EL (cell line): Measurements from ENCODE around the gene PAQR6.
A peak's percentile ranks its signal among the peaks of the same experiment; 100 is the strongest.

Experiments
- DNase-seq: peaks from one replicate; pipeline ENCODE4 v3.0.0-alpha.2; 2016

The PAQR6 gene

GRCh38 chr1:156262461-156263287, 14.8 kb upstream of the PAQR6 start:
- DNase-seq: peak; percentile 85

- no peak for DNase-seq
These were observed 13.0 kb upstream of the PAQR6 start for GRCh38 chr1:156260896-156261295.

GRCh38 chr1:156259805-156260204, 11.9 kb upstream of the PAQR6 start:
- no peak for DNase-seq

GRCh38 chr1:156258859-156259258, 11.0 kb upstream of the PAQR6 start:
- DNase-seq: no peak

DNA sequence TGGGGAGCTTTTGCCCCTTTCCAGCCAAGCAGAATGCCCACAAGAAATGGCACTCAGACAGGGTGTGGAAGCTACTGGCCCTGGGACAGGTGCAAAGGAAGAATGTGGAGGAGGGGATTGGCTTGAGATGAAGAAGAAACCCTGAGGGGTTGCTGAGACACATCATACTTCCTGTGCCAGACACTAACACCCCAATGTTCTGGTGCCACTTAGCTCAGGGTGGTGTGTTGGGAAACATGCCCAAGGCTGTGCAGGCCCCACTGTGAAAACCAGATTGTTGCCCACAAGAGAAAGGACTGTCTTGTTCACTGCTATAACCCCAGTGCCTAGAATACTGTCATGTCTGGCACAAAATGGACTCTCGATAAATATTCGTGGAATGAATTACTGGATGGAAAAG, 9.9 kb upstream of the PAQR6 start:
- DNase-seq: no peak

- DNase-seq: no peak
These were observed 5.8 kb upstream of the PAQR6 start for GRCh38 chr1:156253634-156254033.

- no peak for DNase-seq
These were observed 3.7 kb upstream of the PAQR6 start for GRCh38 chr1:156251527-156251926.

DNA sequence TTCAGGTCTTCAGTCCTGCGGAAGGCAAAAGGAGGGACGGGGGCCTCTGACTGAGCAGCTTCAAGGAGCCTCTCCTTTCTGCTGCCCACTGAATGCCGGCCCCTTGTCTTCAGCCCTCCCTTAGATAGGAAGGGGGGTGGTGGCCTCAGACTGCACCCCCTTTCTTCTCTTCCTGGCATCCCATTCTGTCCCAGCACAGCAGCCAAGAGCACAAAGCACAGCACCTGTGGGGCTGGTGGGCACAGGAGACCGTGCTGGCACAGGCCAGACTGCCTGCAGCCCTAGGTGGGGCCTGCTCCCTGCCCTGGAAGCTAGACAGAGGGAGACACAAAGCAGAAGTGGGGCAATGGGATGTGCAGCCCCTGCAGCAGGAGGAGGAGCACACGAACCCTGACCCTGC, 1.7 kb upstream of the PAQR6 start:
- no peak for DNase-seq

GRCh38 chr1:156248323-156248683, 447 bp upstream of the PAQR6 start:
- DNase-seq: no peak

DNA sequence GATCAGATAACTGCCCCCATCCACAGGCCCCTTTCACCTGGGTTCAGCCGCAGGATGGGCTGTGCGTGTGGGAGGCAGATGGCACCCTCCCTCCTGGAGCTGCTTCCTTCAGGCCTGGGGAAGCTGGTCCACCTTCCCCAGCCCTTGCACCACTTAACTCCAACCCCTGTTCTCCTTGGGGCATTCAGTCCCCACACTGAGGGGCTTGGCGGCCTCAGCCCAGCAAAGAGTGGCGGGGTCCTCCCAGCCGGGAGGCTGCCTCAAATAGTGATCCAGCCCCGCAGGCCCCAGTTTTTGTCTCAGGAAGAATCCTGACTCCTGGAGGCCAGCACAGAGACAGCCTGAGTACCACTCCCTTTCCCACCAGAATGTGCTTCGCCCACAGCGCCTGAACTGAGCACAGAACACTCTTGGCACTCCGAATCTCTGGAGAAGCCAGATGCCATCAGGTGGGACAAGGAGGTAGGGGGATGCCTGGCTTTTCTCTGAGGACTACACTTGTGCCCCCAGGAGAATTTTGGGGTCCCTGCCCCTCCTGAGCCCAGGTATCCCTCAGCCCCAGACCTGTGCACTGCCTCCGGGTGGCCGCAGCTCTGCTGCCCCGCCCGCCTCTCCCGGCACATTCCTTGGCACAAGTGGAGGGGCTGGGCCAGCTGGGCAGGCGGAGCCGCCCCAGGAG, 936 bp downstream of the PAQR6 start:
- no peak for DNase-seq

DNA sequence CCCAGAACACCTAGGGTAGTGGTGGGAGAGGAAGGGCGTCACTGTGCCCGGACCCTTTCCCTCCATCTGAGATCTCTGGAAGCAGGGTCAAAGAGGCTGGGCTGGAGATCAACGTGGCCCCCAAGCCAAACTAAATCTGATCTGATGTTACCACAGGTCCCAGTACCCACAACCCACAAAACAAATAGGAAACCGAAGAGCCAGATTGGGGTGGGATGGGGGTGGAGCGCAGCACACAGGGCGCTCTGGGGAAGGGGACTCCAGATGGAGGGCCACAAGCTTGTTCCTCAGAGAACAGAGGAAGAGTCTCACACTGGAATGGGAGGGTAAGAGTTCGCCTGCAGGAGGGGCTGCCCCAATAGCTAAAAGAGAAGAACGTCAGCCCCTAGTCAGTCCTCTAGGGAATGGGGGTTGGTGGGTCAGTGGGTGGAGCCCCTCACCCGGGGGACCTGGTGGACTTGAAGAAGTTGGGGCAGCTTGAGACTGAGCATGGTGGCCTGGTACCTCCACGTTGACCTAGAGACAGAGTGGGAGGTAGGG, 1.5 kb downstream of the PAQR6 start:
- DNase-seq: no peak

GRCh38 chr1:156245451-156246232, 2.2 kb downstream of the PAQR6 start:
- peak; percentile 22 for DNase-seq

GRCh38 chr1:156244712-156245111, 3.1 kb downstream of the PAQR6 start:
- no peak for DNase-seq

DNA sequence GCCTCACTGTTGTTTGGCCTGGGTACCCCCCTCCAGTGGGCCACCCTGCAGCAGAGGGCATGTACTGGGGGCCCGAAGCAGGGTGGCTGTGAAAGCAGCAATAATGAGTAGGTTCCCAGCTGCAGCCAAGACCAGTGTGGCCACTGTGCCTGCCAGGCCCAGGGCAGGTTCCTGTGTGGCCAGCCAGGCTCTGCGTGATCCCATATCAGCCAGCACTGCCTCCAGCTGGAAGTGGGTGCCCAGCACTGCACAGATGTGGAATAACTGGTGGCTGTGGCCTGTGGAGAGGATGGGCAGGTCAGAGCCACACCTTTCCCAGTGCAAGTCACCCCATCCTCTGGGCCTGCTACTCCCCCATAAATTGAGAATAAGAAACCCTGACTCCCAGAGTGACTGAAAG, 3.7 kb downstream of the PAQR6 start:
- DNase-seq: no peak

DNA sequence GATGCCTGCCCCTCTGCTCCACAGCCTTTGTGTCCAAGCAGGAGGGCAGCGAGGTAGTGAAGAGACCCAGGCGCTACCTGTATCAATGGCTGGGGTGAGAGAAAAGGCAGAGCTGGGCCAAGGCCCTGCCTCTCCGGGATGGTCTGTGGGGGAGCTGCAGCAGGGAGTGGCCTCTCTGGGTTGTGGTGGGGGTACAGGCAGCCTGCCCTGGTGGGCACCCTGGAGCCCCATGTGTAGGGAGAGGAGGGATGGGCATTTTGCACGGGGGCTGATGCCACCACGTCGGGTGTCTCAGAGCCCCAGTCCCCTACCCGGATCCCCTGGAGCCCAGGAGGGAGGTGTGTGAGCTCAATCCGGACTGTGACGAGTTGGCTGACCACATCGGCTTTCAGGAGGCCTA, 5.1 kb downstream of the PAQR6 start:
- no peak for DNase-seq

DNA sequence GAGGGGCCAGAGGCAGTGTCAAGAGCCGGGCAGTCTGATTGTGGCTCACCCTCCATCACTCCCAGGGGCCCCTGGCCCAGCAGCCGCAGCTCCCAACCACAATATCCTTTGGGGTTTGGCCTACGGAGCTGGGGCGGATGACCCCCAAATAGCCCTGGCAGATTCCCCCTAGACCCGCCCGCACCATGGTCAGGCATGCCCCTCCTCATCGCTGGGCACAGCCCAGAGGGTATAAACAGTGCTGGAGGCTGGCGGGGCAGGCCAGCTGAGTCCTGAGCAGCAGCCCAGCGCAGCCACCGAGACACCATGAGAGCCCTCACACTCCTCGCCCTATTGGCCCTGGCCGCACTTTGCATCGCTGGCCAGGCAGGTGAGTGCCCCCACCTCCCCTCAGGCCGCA, 5.9 kb downstream of the PAQR6 start, which contains the start of gene BGLAP:
Gene BGLAP (plus strand): TSS at position 259 of the 400 bp plus-strand sequence. CDS start 48 bp downstream, at position 307.
- DNase-seq: no peak

GRCh38 chr1:156241311-156241811, 6.5 kb downstream of the PAQR6 start:
- DNase-seq: peak; percentile 74

DNA sequence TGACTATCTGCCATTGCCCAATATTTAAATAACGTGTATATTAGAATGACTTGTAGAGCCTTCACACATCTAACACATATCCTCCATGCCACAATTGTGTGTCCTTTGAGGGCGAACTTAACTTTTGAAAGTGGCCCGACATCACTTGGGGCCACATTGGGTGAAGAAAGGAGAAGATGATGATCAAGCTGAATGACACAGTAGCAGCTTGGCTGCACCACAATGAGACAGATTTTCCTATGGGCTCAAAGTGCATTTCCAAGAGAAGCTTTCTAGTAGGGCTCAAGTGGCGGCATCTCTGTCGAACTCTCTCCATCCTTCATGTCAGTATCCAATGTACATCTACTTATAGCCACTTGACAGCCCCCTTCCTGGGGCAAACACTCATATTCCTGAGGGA, 9.6 kb downstream of the PAQR6 start:
- no peak for DNase-seq

DNA sequence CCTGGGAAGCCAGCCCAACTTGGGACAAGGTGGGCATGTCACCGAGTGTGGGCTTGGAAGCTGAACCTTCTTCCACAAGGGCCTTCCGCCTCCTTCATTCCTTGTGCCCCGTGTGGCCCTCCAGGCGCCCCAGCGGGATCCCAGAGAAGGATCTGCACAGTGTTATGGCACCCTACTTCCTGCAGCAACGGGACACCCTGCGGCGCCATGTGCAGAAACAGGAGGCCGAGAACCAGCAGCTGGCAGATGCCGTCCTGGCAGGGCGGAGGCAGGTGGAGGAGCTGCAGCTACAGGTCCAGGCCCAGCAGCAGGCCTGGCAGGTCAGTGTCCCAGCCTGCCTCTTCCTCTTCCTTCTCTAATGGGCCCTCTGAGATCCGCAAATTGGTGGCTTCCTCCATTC, 11.7 kb downstream of the PAQR6 start:
- no peak for DNase-seq

GRCh38 chr1:156233426-156234127, 14.3 kb downstream of the PAQR6 start:
- DNase-seq: peak; percentile 87

GRCh38 chr1:156232201-156232894, 15.5 kb downstream of the PAQR6 start:
- no peak for DNase-seq

- DNase-seq: no peak
These were observed 17.4 kb downstream of the PAQR6 start for GRCh38 chr1:156230473-156230837.
